Measurements from ENCODE around the gene MME. TPM values are rescaled to one million over a fixed set of nuclear protein-coding genes. Genes with fewer than 3 reads are reported as not detected.

Gene MME
- polyA plus RNA-seq, 3 donors: 0.27 to 1.0 (median 0.73) TPM

GRCh38 chr3:155129396-155129795, 49.3 kb downstream of the MME start:
- peaks cover 0 to 3% of the 10 kb centered on the region in 2 donors for H3K9me3 ChIP-seq (replicated peaks in 1 of 2; ENCODE audit: control insufficient read depth in 1 of 2, insufficient read depth in 1 of 2, low read length in 2 of 2)
- no peak for TF ChIP-seq CTCF (IDR thresholded peaks at IDR 0.05)
- peaks cover 0 to 2% of the 10 kb centered on the region in 2 donors for H3K4me1 ChIP-seq (ENCODE audit: control insufficient read depth in 1 of 2, insufficient read depth in 2 of 2, low read length in 2 of 2)
- Mint-ChIP-seq H3K9me3 (peaks cover 0 to 11% (median 4%) of the 10 kb centered on the region in 7 donors), H3K4me1 (peaks cover 10% of the 10 kb centered on the region), H3K27me3 (ENCODE audit: low read depth in 3 of 3) (peaks cover 0 to 2% (median 0%) of the 10 kb centered on the region in 3 donors), H3K4me3 (no peak overlapping the region), H3K27ac (no peak overlapping the region), H3K36me3 (no peaks in the 10 kb centered on the region)
- H3K4me3 ChIP-seq (replicated peaks in 1 of 3; ENCODE audit: low read depth in 2 of 3, low read length in 3 of 3): no peak overlapping the region
- intact Hi-C loops (cut with micrococcal nuclease): no loop called here
- H2AFZ ChIP-seq (ENCODE audit: insufficient read depth, low read depth, low read length, poor library complexity, severe bottlenecking): no peak overlapping the region
- no peaks in the 10 kb centered on the region for H4K20me1 ChIP-seq (ENCODE audit: insufficient read depth, low read length)
- H3K36me3 ChIP-seq (replicated peaks in 1 of 2; ENCODE audit: control insufficient read depth in 1 of 2, insufficient read depth in 2 of 2, low read length in 2 of 2): no peaks in the 10 kb centered on the region
- DNase-seq: no peak
- no peak overlapping the region for H3K9ac ChIP-seq (ENCODE audit: insufficient read depth, low read length, poor library complexity, severe bottlenecking)
- H3K27me3 ChIP-seq (ENCODE audit: control insufficient read depth in 2 of 2, insufficient read depth in 2 of 2, low read length in 2 of 2): no peaks in the 10 kb centered on the region
- no CpG with 5 or more reads among the region's 2 CpGs for WGBS (ENCODE audit: insufficient coverage)
- no peak overlapping the region for H3K27ac ChIP-seq (ENCODE audit: low read depth in 1 of 2, low read length in 2 of 2)
- no peak overlapping the region for H3K4me2 ChIP-seq (replicated peaks; ENCODE audit: extremely low read depth, low read length, poor library complexity, severe bottlenecking)
- no peaks in the 10 kb centered on the region for H3K79me2 ChIP-seq (ENCODE audit: insufficient read depth, low read length)

GRCh38 chr3:155130001-155130400, 49.9 kb downstream of the MME start:
- H3K27ac Mint-ChIP-seq: no peak overlapping the region

More at GRCh38 chr3:155130001-155130400, 49.9 kb downstream of the MME start:
- H3K4me3 Mint-ChIP-seq: no peak overlapping the region
- Histone ChIP-seq H3K9me3 (replicated peaks in 1 of 2; ENCODE audit: control insufficient read depth in 1 of 2, insufficient read depth in 1 of 2, low read length in 2 of 2) (peaks cover 0 to 3% of the 10 kb centered on the region in 2 donors), H4K20me1 (ENCODE audit: insufficient read depth, low read length) (no peaks in the 10 kb centered on the region), H3K79me2 (ENCODE audit: insufficient read depth, low read length) (no peaks in the 10 kb centered on the region), H3K4me3 (replicated peaks in 1 of 3; ENCODE audit: low read depth in 2 of 3, low read length in 3 of 3) (no peak overlapping the region), H3K27ac (ENCODE audit: low read depth in 1 of 2, low read length in 2 of 2) (no peak overlapping the region), H3K9ac (ENCODE audit: insufficient read depth, low read length, poor library complexity, severe bottlenecking) (no peak overlapping the region), H3K27me3 (ENCODE audit: control insufficient read depth in 2 of 2, insufficient read depth in 2 of 2, low read length in 2 of 2) (no peaks in the 10 kb centered on the region), H3K4me2 (replicated peaks; ENCODE audit: extremely low read depth, low read length, poor library complexity, severe bottlenecking) (no peak overlapping the region), H2AFZ (ENCODE audit: insufficient read depth, low read depth, low read length, poor library complexity, severe bottlenecking) (no peak overlapping the region), H3K4me1 (ENCODE audit: control insufficient read depth in 1 of 2, insufficient read depth in 2 of 2, low read length in 2 of 2) (peaks cover 0 to 2% of the 10 kb centered on the region in 2 donors), H3K36me3 (replicated peaks in 1 of 2; ENCODE audit: control insufficient read depth in 1 of 2, insufficient read depth in 2 of 2, low read length in 2 of 2) (no peaks in the 10 kb centered on the region)
- peaks cover 0 to 10% (median 5%) of the 10 kb centered on the region in 7 donors for H3K9me3 Mint-ChIP-seq
- no peak for TF ChIP-seq CTCF (IDR thresholded peaks at IDR 0.05)
- intact Hi-C loops (cut with micrococcal nuclease): no loop called here
- no peak for DNase-seq
- peaks cover 10% of the 10 kb centered on the region for H3K4me1 Mint-ChIP-seq
- peaks cover 0 to 2% (median 0%) of the 10 kb centered on the region in 3 donors for H3K27me3 Mint-ChIP-seq (ENCODE audit: low read depth in 3 of 3)
- H3K36me3 Mint-ChIP-seq: no peaks in the 10 kb centered on the region

All from CD14-positive monocyte (primary cell).